Endothelial cell of umbilical vein (primary cell): ENCODE data around the gene KCNJ6. TPM values are rescaled to one million over a fixed set of nuclear protein-coding genes. Genes with fewer than 3 reads are reported as not detected.

Source experiments
- BruUV-seq: library from RNA; stranded (reverse); fragments of 400-500 nt; replicated peaks from 2 replicates; lab custom pipeline; 2021; lab: Mats Ljungman, UMichigan
- CTCF ChIA-PET: fragments of 300-600, 350-600 bp; sonication (Branson Sonifier 250); formaldehyde crosslinking; loops from one replicate; lab custom pipeline; 2021; ENCODE audit warnings: antibody characterized with exemption, inconsistent platforms; lab: Charles Lee
- POLR2A ChIA-PET: fragments of 300-600, 350-600 bp; sonication (Branson Sonifier 250); formaldehyde crosslinking; loops from one replicate; lab custom pipeline; 2021; ENCODE audit warnings: antibody characterized with exemption, inconsistent platforms; lab: Charles Lee
- DNase-seq: peaks from one replicate; pipeline ENCODE4 v3.0.0-alpha.2; 2011; ENCODE audit warnings: low read depth, low spot score
- FAIRE-seq: peaks from 2 replicates; lab custom pipeline; 2011; peaks lifted over from hg19 to GRCh38; lab: Jason Lieb, UNC
- H2AFZ ChIP-seq: 2 replicates; pipeline ENCODE4 v1.6.0; 2012; ENCODE audit warnings: low read depth, low read length, control low read depth, inconsistent platforms
- H3K27ac ChIP-seq: 2 replicates; pipeline ENCODE4 v1.5.1; 2011; ENCODE audit warnings: low read depth, mild to moderate bottlenecking, control low read depth, low read length, moderate library complexity; ENCODE audit not compliant: insufficient read depth
- H3K27me3 ChIP-seq, 2 experiments: 2 replicates each; pipeline versions ENCODE4 v1.6.0 to v1.6.1; 2011; ENCODE audit warnings: low read length in 2 of 2, mixed read lengths in 1 of 2; ENCODE audit not compliant: control insufficient read depth in 2 of 2, insufficient read depth in 2 of 2
- H3K36me3 ChIP-seq, 2 experiments: 2 replicates in 1 of 2; 3 replicates in 1 of 2; pipeline ENCODE4 v1.5.1; 2011; ENCODE audit warnings: low read length in 2 of 2, mild to moderate bottlenecking in 1 of 2, moderate library complexity in 1 of 2; ENCODE audit not compliant: control insufficient read depth in 2 of 2, insufficient read depth in 2 of 2; ENCODE audit errors: extremely low read depth in 1 of 2
- H3K4me1 ChIP-seq: 3 replicates; pipeline ENCODE4 v1.5.1; 2011; ENCODE audit warnings: mild to moderate bottlenecking, low read length; ENCODE audit not compliant: control insufficient read depth, insufficient read depth; ENCODE audit errors: extremely low read depth
- H3K4me2 ChIP-seq: 2 replicates; pipeline ENCODE4 v1.6.1; 2011; ENCODE audit warnings: low read length, control low read depth, mixed read lengths; ENCODE audit not compliant: insufficient read depth
- H3K4me3 ChIP-seq, 3 experiments: fragments of 200-600 bp in 1 of 3; sonication (generic), shearing (Covaris generic) in 1 of 3; replicated peaks in 1 of 3; 2 replicates each; pipeline ENCODE4 v1.5.1; 2011 to 2016; ENCODE audit warnings: control low read depth in 3 of 3, low read length in 3 of 3, mild to moderate bottlenecking in 2 of 3, inconsistent platforms in 1 of 3, low read depth in 1 of 3, moderate library complexity in 1 of 3; ENCODE audit not compliant: insufficient read depth in 1 of 3
- H3K79me2 ChIP-seq: 2 replicates; pipeline ENCODE4 v1.6.0; 2012; ENCODE audit warnings: low read length, inconsistent platforms; ENCODE audit not compliant: control insufficient read depth, insufficient read depth
- H3K9ac ChIP-seq: replicated peaks from 2 replicates; pipeline ENCODE3; 2011; ENCODE audit warnings: low read length, control low read depth; ENCODE audit not compliant: insufficient read depth; ENCODE audit errors: extremely low read depth
- H3K9me1 ChIP-seq: replicated peaks from 3 replicates; pipeline ENCODE4 v1.6.0; 2011; ENCODE audit warnings: mild to moderate bottlenecking, low read length; ENCODE audit not compliant: control insufficient read depth, insufficient read depth; ENCODE audit errors: extremely low read depth
- H3K9me3 ChIP-seq: replicated peaks from 2 replicates; pipeline ENCODE4 v1.5.1; 2012; ENCODE audit warnings: low read length, inconsistent platforms; ENCODE audit not compliant: control insufficient read depth, insufficient read depth
- H4K20me1 ChIP-seq: replicated peaks from 2 replicates; pipeline ENCODE3; 2011; ENCODE audit warnings: mild to moderate bottlenecking, low read length; ENCODE audit not compliant: control insufficient read depth, insufficient read depth; ENCODE audit errors: extremely low read depth
- EZH2 ChIP-seq: IDR thresholded peaks from 2 replicates; pipeline ENCODE4 v1.6.1; 2012; ENCODE audit warnings: borderline replicate concordance, low read depth, mild to moderate bottlenecking, moderate library complexity, low read length, inconsistent platforms; ENCODE audit not compliant: severe bottlenecking
- FOS ChIP-seq: IDR thresholded peaks from 2 replicates; pipeline ENCODE4 v1.6.1; 2011; ENCODE audit warnings: mild to moderate bottlenecking, low read length, moderate library complexity, borderline replicate concordance; ENCODE audit not compliant: insufficient read depth
- GATA2 ChIP-seq: IDR thresholded peaks from 2 replicates; pipeline ENCODE4 v1.7.0; 2011; ENCODE audit warnings: low read depth, mild to moderate bottlenecking, moderate library complexity, mixed read lengths, low read length; ENCODE audit not compliant: insufficient read length, insufficient read depth
- JUN ChIP-seq: IDR thresholded peaks from 2 replicates; pipeline ENCODE4 v1.6.1; 2011; ENCODE audit warnings: borderline replicate concordance, low read depth; ENCODE audit not compliant: insufficient read length, insufficient read depth
- MYC ChIP-seq: IDR thresholded peaks from one replicate; pipeline ENCODE4 v1.6.1; 2011; ENCODE audit warnings: mild to moderate bottlenecking, low read depth, low read length
- POLR2A ChIP-seq: IDR thresholded peaks from 2 replicates; pipeline ENCODE4 v1.6.1; 2012; ENCODE audit warnings: low read depth, mild to moderate bottlenecking, control low read depth, low read length
- POLR2AphosphoS5 ChIP-seq: IDR thresholded peaks from 2 replicates; pipeline ENCODE4 v1.6.1; 2012; ENCODE audit warnings: low read depth, mild to moderate bottlenecking, control low read depth, low read length, moderate library complexity; ENCODE audit not compliant: insufficient read depth
- dilution Hi-C: fragments of 300-500 bp; cut with MboI; formaldehyde crosslinking; loops from one replicate; pipeline ENCODE4 v1.15.0; 2019; ENCODE audit warnings: low sequenced_read_pairs; ENCODE audit not compliant: extremely low pct_ligation_motif_present
- intact Hi-C: fragments of 100-400 bp; cut with micrococcal nuclease; formaldehyde crosslinking; loops from one replicate; pipeline ENCODE4 v1.10.0; 2022
- polyA plus RNA-seq, 4 experiments: library from polyadenylated mRNA; depleted of rRNA in 3 of 4; stranded (reverse) in 3 of 4; unstranded in 1 of 4; fragments of >200 nt; gene quantifications; 2 replicates each; pipeline versions ENCODE4 v1.2.1 to v1.2.3, GENCODE V29; 2011 to 2012; ENCODE audit warnings: missing spikeins in 1 of 4
- total RNA-seq: library from RNA; stranded (reverse); gene quantifications from 2 replicates; pipeline ENCODE4 v1.2.3, GENCODE V29; 2021
- TF ChIP-seq, protein P1 (sequence below): IDR thresholded peaks from 2 replicates; pipeline ENCODE4 v1.6.1; 2011; ENCODE audit not compliant: insufficient read depth, insufficient read length
- TF ChIP-seq, protein P2 (sequence below), 2 donors: IDR thresholded peaks; 1 replicate in 1 of 2; 2 replicates in 1 of 2; pipeline ENCODE4 v1.5.1; 2011; ENCODE audit warnings: low read length in 2 of 2, mild to moderate bottlenecking in 2 of 2, moderate library complexity in 2 of 2, control low read depth in 1 of 2, inconsistent platforms in 1 of 2, low read depth in 1 of 2; ENCODE audit not compliant: insufficient read depth in 1 of 2; ENCODE audit errors: extremely low read depth in 1 of 2

KCNJ6 gene
- total and polyA plus RNA-seq, 2 donors (not counting 3 experiments of a cell fraction or from before 2014, with no cell fraction given): not detected

DNA sequence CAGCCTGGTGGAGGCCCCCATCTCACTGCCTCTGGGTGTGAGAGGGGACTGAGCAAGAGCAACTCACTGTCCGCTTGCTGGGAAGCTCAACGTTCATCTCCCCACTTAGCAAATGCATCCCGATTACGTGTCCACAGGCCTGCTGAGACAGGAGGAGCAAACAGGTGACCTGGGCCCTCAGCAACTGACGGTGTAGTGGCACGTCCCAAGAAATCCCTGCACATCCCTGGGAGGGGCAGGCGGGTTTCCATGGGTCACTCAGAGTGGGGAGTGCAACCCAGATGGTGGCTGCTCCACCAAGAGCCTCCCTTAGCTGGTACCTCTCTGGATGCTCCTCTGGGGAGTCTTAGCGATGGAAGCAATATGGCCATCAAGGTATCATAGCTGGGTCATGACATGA is 320.3 kb downstream of the KCNJ6 start:
- Histone ChIP-seq H3K36me3 (no peaks in the 10 kb centered on the region), H3K9ac (no peak overlapping the region), H4K20me1 (no peaks in the 10 kb centered on the region), H3K27me3 (peaks cover 0 to 5% of the 10 kb centered on the region in 2 experiments), H2AFZ (no peak overlapping the region), H3K79me2 (no peaks in the 10 kb centered on the region), H3K9me1 (no peaks in the 10 kb centered on the region), H3K4me1 (no peaks in the 10 kb centered on the region), H3K9me3 (no peaks in the 10 kb centered on the region), H3K4me3 (no peak overlapping the region), H3K27ac (no peak overlapping the region), H3K4me2 (no peak overlapping the region)
- CTCF ChIA-PET: no interaction called here
- DNase-seq (no peak), FAIRE-seq (no peak)
- POLR2A ChIA-PET: no interaction called here
- no TSS peak for BruUV-seq
- intact Hi-C loops (no loop called here), dilution Hi-C loops (no loop called here)
- no peak for TF ChIP-seq JUN
- TF ChIP-seq, protein P1, sequence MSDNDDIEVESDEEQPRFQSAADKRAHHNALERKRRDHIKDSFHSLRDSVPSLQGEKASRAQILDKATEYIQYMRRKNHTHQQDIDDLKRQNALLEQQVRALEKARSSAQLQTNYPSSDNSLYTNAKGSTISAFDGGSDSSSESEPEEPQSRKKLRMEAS: no peak
- TF ChIP-seq POLR2AphosphoS5: no peak
- no peak for TF ChIP-seq POLR2A
- TF ChIP-seq, protein P2, sequence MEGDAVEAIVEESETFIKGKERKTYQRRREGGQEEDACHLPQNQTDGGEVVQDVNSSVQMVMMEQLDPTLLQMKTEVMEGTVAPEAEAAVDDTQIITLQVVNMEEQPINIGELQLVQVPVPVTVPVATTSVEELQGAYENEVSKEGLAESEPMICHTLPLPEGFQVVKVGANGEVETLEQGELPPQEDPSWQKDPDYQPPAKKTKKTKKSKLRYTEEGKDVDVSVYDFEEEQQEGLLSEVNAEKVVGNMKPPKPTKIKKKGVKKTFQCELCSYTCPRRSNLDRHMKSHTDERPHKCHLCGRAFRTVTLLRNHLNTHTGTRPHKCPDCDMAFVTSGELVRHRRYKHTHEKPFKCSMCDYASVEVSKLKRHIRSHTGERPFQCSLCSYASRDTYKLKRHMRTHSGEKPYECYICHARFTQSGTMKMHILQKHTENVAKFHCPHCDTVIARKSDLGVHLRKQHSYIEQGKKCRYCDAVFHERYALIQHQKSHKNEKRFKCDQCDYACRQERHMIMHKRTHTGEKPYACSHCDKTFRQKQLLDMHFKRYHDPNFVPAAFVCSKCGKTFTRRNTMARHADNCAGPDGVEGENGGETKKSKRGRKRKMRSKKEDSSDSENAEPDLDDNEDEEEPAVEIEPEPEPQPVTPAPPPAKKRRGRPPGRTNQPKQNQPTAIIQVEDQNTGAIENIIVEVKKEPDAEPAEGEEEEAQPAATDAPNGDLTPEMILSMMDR (IDR thresholded peaks at IDR 0.05; ENCODE audit: extremely low read depth in 1 of 2, insufficient read depth in 1 of 2, low read depth in 1 of 2, low read length in 2 of 2): no peak
- TF ChIP-seq MYC: no peak
- no peak for TF ChIP-seq EZH2
- TF ChIP-seq GATA2: no peak
- no peak for TF ChIP-seq FOS
